Stimulated activated CD8-positive, alpha-beta memory T cell treated with anti-CD3 and anti-CD28 coated beads, Interleukin-4, amount 100 ng/mL, for 4 hours (primary cell): Measurements from ENCODE around the gene GRIK3.
"Not testable (repeated sequence)": the region's sequence is repeated elsewhere in the genome, so short reads cannot be mapped to it uniquely, and the experiment has no call there.

Source experiments
- DNase-seq, 2 donors: peaks; one replicate each; pipeline ENCODE4 v3.0.0-alpha.2; 2020; ENCODE audit warnings: low read depth in 2 of 2, low spot score in 1 of 2

The GRIK3 gene

GRCh38 chr1:37034121-37035013, at the start of gene GRIK3:
Gene GRIK3 (minus strand): TSS chr1:37034515. CDS start chr1:37034108, 407 bp downstream.
- DNase-seq, result no peak

GRCh38 chr1:37084013-37084412, 49.7 kb upstream of the GRIK3 start:
- no peak for DNase-seq

GRCh38 chr1:37083603-37084002, 49.3 kb upstream of the GRIK3 start:
- no peak for DNase-seq

- DNase-seq, result not testable (repeated sequence)
Observed at GRCh38 chr1:37080296-37080986, 46.1 kb upstream of the GRIK3 start.

GRCh38 chr1:37078866-37079265, 44.6 kb upstream of the GRIK3 start:
- no peak for DNase-seq

- DNase-seq, result no peak
Observed at GRCh38 chr1:37076168-37076567, 41.9 kb upstream of the GRIK3 start.

GRCh38 chr1:37073854-37074379, 39.6 kb upstream of the GRIK3 start:
- no peak for DNase-seq

- DNase-seq, result no peak
Observed at GRCh38 chr1:37073152-37073853, 39.0 kb upstream of the GRIK3 start.

GRCh38 chr1:37071829-37072228, 37.5 kb upstream of the GRIK3 start:
- DNase-seq, result no peak

- no peak for DNase-seq
Observed at GRCh38 chr1:37070126-37070525, 35.8 kb upstream of the GRIK3 start.

- DNase-seq, result no peak
Observed at GRCh38 chr1:37069406-37069805, 35.1 kb upstream of the GRIK3 start.

GRCh38 chr1:37068897-37069296, 34.6 kb upstream of the GRIK3 start:
- DNase-seq, result no peak

- DNase-seq, result no peak
Observed at GRCh38 chr1:37068260-37068659, 33.9 kb upstream of the GRIK3 start.

GRCh38 chr1:37064039-37064438, 29.7 kb upstream of the GRIK3 start:
- no peak for DNase-seq

- DNase-seq, result no peak
Observed at GRCh38 chr1:37059346-37059745, 25.0 kb upstream of the GRIK3 start.

- DNase-seq, result no peak
Observed at GRCh38 chr1:37058424-37058988, 24.2 kb upstream of the GRIK3 start.

- no peak for DNase-seq
Observed at GRCh38 chr1:37056325-37056724, 22.0 kb upstream of the GRIK3 start.

- DNase-seq, result no peak
Observed at GRCh38 chr1:37055631-37056030, 21.3 kb upstream of the GRIK3 start.

- DNase-seq, result no peak
Observed at GRCh38 chr1:37053173-37053572, 18.9 kb upstream of the GRIK3 start.

- no peak for DNase-seq
Observed at GRCh38 chr1:37052120-37052519, 17.8 kb upstream of the GRIK3 start.

- DNase-seq, result no peak
Observed at GRCh38 chr1:37051346-37051745, 17.0 kb upstream of the GRIK3 start.
